Thyroid gland (tissue), 4 donors: Measurements from ENCODE around the gene TREX2. TPM values are rescaled to one million over a fixed set of nuclear protein-coding genes. Genes with fewer than 3 reads are reported as not detected.

Source experiments
- DNase-seq, 2 donors: peaks; one replicate each; pipeline ENCODE4 v3.0.0-alpha.2; 2019
- H3K27ac ChIP-seq, 3 donors: fragments of 200-600 bp; sonication (generic); 1 replicate in 2 of 3; 2 replicates in 1 of 3; pipeline ENCODE4 v1.5.1; 2016 to 2019; ENCODE audit warnings: mild to moderate bottlenecking in 1 of 3, moderate library complexity in 1 of 3
- H3K27me3 ChIP-seq: fragments of 200-600 bp; sonication (generic); one replicate; pipeline ENCODE4 v1.5.1; 2019
- H3K36me3 ChIP-seq, 2 donors: fragments of 200-600 bp; sonication (generic); one replicate each; pipeline ENCODE4 v1.5.1; 2016 to 2019
- H3K4me1 ChIP-seq, 2 donors: fragments of 200-600 bp; sonication (generic); one replicate each; pipeline ENCODE4 v1.5.1; 2017 to 2019
- H3K4me3 ChIP-seq, 3 donors: fragments of 200-600 bp; sonication (generic); replicated peaks in 1 of 3; 1 replicate in 2 of 3; 2 replicates in 1 of 3; pipeline ENCODE4 v1.5.1; 2016; ENCODE audit warnings: mild to moderate bottlenecking in 1 of 3
- H3K9me3 ChIP-seq: fragments of 200-600 bp; sonication (generic); one replicate; pipeline ENCODE4 v1.5.1; 2017
- POLR2A ChIP-seq, 2 donors: fragments of 450-650 bp; IDR thresholded peaks; one replicate each; pipeline ENCODE4 v1.6.1; 2017; ENCODE audit warnings: antibody characterized with exemption in 2 of 2, mild to moderate bottlenecking in 2 of 2, moderate library complexity in 1 of 2
- WGBS, 2 donors: methylation state at CpG; one replicate each; pipeline ENCODE4 v1.1.5; 2017; 5-methylcytosine and 5-hydroxymethylcytosine counted together
- intact Hi-C: fragments of 100-400 bp; cut with DNase I; formaldehyde crosslinking; loops from one replicate; pipeline ENCODE4 v1.15.1; 2023
- total RNA-seq, 4 donors: library from RNA; depleted of rRNA; stranded (reverse); fragments of >200 nt; gene quantifications; one replicate each; pipeline ENCODE4 v1.2.3, GENCODE V29; 2016
- TF ChIP-seq, protein P1 (sequence below), 6 experiments: fragments of 200-600 bp in 3 of 6; fragments of 450-650 bp in 3 of 6; sonication (generic) in 3 of 6; IDR thresholded peaks; one replicate each; pipeline ENCODE4 v1.5.1; 2016 to 2019; ENCODE audit warnings: antibody characterized with exemption in 6 of 6, mild to moderate bottlenecking in 2 of 6, inconsistent platforms in 1 of 6, moderate library complexity in 1 of 6

The TREX2 gene
- total RNA-seq, 4 donors from 2014 or later, result 0.40 to 8.9 (median 3.2) TPM; not detected in 1

- H3K9me3 ChIP-seq, result no peaks in the 10 kb centered on the region
- no peak overlapping the region for H3K27ac ChIP-seq
- TF ChIP-seq POLR2A (IDR thresholded peaks at IDR 0.05), result no peak
- TF ChIP-seq, protein P1, sequence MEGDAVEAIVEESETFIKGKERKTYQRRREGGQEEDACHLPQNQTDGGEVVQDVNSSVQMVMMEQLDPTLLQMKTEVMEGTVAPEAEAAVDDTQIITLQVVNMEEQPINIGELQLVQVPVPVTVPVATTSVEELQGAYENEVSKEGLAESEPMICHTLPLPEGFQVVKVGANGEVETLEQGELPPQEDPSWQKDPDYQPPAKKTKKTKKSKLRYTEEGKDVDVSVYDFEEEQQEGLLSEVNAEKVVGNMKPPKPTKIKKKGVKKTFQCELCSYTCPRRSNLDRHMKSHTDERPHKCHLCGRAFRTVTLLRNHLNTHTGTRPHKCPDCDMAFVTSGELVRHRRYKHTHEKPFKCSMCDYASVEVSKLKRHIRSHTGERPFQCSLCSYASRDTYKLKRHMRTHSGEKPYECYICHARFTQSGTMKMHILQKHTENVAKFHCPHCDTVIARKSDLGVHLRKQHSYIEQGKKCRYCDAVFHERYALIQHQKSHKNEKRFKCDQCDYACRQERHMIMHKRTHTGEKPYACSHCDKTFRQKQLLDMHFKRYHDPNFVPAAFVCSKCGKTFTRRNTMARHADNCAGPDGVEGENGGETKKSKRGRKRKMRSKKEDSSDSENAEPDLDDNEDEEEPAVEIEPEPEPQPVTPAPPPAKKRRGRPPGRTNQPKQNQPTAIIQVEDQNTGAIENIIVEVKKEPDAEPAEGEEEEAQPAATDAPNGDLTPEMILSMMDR (IDR thresholded peaks at IDR 0.05), result no peak
- H3K27me3 ChIP-seq, result no peaks in the 10 kb centered on the region
- no peak overlapping the region for H3K4me3 ChIP-seq
- 57 to 67% methylated on average over 2 to 7 of the region's 9 CpGs for WGBS, 2 donors
- H3K36me3 ChIP-seq, result no peaks in the 10 kb centered on the region
- intact Hi-C loops, result no loop called here
- DNase-seq, result no peak
- no peaks in the 10 kb centered on the region for H3K4me1 ChIP-seq
Measured at GRCh38 chrX:153441981-153442380, 3.9 kb downstream of the TREX2 start.

DNA sequence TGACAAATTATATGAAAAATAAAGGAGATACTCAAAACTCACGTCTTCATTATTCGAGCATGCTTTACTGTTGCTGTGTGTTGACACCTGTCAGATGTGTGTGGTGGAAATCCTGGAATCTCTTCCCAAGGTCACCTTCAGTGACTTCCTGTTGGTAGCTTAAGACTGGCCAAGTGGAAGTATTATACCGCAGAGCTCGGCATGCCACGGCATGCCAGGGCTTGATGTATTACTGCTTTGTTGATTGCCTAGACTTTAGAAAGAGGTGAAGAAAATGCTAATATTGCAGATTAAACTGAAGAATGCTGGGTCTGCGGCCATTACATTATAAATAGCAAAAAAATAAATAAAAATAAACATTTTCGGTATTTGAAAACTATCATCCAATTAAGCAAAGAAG, 4.6 kb downstream of the TREX2 start:
- Histone ChIP-seq H3K4me1 (no peaks in the 10 kb centered on the region), H3K4me3 (no peak overlapping the region), H3K27me3 (no peaks in the 10 kb centered on the region), H3K36me3 (no peaks in the 10 kb centered on the region), H3K9me3 (no peaks in the 10 kb centered on the region), H3K27ac (no peak overlapping the region)
- DNase-seq, result no peak
- intact Hi-C loops, result no loop called here
- TF ChIP-seq, protein P1 (IDR thresholded peaks at IDR 0.05), result no peak
- no peak for TF ChIP-seq POLR2A (IDR thresholded peaks at IDR 0.05)
- 75 to 86% methylated on average over 7 of the region's 7 CpGs for WGBS, 2 donors

GRCh38 chrX:153440556-153441135, 5.2 kb downstream of the TREX2 start:
- Histone ChIP-seq H3K9me3 (no peaks in the 10 kb centered on the region), H3K27ac (no peak overlapping the region), H3K27me3 (no peaks in the 10 kb centered on the region), H3K4me1 (no peaks in the 10 kb centered on the region), H3K36me3 (no peaks in the 10 kb centered on the region), H3K4me3 (no peak overlapping the region)
- intact Hi-C loops, result no loop called here
- WGBS, 2 donors, result 77 to 100% methylated on average over 2 to 5 of the region's 13 CpGs
- TF ChIP-seq, protein P1 (IDR thresholded peaks at IDR 0.05), result no peak
- no peak for TF ChIP-seq POLR2A (IDR thresholded peaks at IDR 0.05)
- no peak for DNase-seq

DNA sequence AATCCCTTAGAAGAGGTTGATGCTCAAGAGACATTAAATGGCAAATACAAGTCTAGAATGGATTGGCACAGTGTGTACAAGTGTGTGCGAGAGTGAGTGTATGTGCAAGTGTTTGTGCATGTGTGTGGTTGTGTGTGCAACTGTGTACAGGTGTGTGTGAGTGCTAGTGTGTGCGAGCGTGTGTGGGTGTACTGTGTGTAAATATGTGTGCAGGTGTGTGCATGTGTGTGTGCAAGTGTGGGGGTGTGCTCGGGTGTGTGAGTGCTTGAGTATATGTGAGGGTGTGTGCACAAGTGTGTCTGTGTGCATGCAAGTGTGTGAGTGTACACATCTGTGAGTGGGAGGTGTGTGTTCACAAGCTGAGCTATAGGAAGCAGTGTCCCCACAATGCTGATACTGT, 5.9 kb downstream of the TREX2 start:
- Histone ChIP-seq H3K36me3 (no peaks in the 10 kb centered on the region), H3K27ac (no peak overlapping the region), H3K27me3 (no peaks in the 10 kb centered on the region), H3K9me3 (no peaks in the 10 kb centered on the region), H3K4me1 (no peaks in the 10 kb centered on the region), H3K4me3 (no peak overlapping the region)
- WGBS, 2 donors, result 93 to 96% methylated on average over 4 of the region's 4 CpGs
- DNase-seq, result no peak
- TF ChIP-seq POLR2A (IDR thresholded peaks at IDR 0.05), result no peak
- TF ChIP-seq, protein P1 (IDR thresholded peaks at IDR 0.05), result no peak
- intact Hi-C loops, result no loop called here

- intact Hi-C loops, result no loop called here
- H3K27me3 ChIP-seq, result no peaks in the 10 kb centered on the region
- no peak for TF ChIP-seq POLR2A (IDR thresholded peaks at IDR 0.05)
- TF ChIP-seq, protein P1 (IDR thresholded peaks at IDR 0.05), result peak in 2 of 6 experiments; percentile 20 to 38
- peak; percentile 19 to 30 for DNase-seq
- H3K27ac ChIP-seq, result no peak overlapping the region
- WGBS, 2 donors, result 28 to 31% methylated on average over 5 to 7 of the region's 8 CpGs
- no peak overlapping the region for H3K4me3 ChIP-seq
- no peaks in the 10 kb centered on the region for H3K36me3 ChIP-seq
- no peaks in the 10 kb centered on the region for H3K9me3 ChIP-seq
- H3K4me1 ChIP-seq, result peaks cover 0 to 4% of the 10 kb centered on the region in 2 donors
Measured at GRCh38 chrX:153438532-153438931, 7.3 kb downstream of the TREX2 start.
